Stimulated activated CD4-positive, alpha-beta T cell treated with anti-CD3 and anti-CD28 coated beads, Interleukin-2, amount 100 ng/mL, for 48 hours (primary cell): ENCODE measurements around the gene NECAB2.

ENCODE experiments used
- DNase-seq, 2 donors: peaks; one replicate each; pipeline ENCODE4 v3.0.0-alpha.2; 2020

NECAB2 gene

GRCh38 chr16:83967838-83968305 is at the start of gene NECAB2:
NECAB2 (plus strand) TSS chr16:83968244; CDS start chr16:83968649, 405 bp downstream.
- peak; percentile 10 to 27 for DNase-seq

GRCh38 chr16:83920894-83921491 is 47.1 kb upstream of the NECAB2 start:
- DNase-seq: no peak

GRCh38 chr16:83923581-83924365 is 44.3 kb upstream of the NECAB2 start:
- no peak for DNase-seq

GRCh38 chr16:83924686-83925085 is 43.4 kb upstream of the NECAB2 start:
- no peak for DNase-seq

DNA sequence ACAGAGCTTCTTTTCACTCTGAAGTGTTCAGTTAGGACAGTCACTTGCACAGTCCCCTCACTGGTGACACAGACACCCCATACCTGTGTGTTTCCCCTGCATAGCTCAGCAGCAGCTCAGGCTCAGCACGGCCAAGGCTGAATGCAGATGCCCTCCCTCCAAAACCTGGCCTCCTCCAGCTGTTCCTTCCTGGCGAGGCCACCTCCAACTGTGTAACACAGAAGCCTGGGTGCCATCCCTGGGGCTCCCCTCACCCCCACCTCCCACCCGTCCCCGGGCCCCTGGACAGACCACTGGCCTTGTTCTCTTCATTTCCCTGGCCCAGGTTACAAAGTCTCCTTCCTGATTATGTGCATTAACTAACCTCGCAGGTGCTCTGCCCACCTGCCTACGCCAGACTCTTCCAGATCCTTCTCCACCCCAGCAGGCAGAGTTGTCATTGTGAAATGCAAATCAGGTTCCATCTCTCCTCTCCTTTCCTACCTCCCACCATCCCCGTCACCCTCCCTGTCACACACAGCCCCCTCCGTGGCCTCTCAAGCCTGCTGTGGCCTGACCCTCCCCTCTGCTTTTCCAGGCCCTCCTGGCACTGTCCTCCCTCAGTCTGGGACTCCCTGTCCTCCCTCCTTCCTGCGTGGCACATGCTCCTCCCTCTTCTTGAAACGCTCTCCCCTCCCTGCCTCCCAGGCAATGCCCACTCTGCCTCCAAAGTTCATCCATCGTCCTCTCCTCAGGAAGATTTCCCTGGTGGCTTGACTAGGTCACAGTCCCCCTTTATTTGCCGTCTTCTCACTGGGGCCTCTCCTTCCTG is 42.7 kb upstream of the NECAB2 start:
- DNase-seq: no peak

GRCh38 chr16:83925957-83926725 is 41.9 kb upstream of the NECAB2 start:
- DNase-seq: no peak

- peak; percentile 64 to 76 for DNase-seq
These were observed 41.2 kb upstream of the NECAB2 start for GRCh38 chr16:83926726-83927397.

GRCh38 chr16:83928341-83929055 is 39.5 kb upstream of the NECAB2 start:
- DNase-seq: no peak

- DNase-seq: no peak
These were observed 38.1 kb upstream of the NECAB2 start for GRCh38 chr16:83929811-83930555.

GRCh38 chr16:83930730-83931500 is 37.1 kb upstream of the NECAB2 start:
- no peak for DNase-seq

GRCh38 chr16:83931556-83931955 is 36.5 kb upstream of the NECAB2 start:
- no peak for DNase-seq

DNA sequence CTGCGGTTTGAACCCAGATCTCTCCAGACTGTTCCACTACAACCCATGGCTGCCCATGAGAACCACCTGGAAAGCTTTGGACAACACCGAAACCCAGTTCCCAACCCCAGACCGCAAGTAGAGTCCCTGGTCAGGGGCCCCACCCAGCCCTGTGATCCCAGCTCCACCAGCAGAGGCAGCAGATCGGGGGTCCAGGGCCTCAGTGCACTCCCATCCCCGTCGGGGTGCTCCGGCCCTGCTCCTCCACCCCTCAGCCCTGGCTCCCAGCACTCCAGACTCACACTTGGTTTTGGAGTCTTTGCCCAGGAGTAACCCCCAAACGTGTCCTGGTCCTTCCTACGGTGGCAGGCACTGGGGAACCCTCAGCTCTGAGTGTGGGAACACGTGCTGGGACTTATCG is 35.7 kb upstream of the NECAB2 start:
- no peak for DNase-seq

GRCh38 chr16:83932955-83933673 is 34.9 kb upstream of the NECAB2 start:
- DNase-seq: no peak

DNA sequence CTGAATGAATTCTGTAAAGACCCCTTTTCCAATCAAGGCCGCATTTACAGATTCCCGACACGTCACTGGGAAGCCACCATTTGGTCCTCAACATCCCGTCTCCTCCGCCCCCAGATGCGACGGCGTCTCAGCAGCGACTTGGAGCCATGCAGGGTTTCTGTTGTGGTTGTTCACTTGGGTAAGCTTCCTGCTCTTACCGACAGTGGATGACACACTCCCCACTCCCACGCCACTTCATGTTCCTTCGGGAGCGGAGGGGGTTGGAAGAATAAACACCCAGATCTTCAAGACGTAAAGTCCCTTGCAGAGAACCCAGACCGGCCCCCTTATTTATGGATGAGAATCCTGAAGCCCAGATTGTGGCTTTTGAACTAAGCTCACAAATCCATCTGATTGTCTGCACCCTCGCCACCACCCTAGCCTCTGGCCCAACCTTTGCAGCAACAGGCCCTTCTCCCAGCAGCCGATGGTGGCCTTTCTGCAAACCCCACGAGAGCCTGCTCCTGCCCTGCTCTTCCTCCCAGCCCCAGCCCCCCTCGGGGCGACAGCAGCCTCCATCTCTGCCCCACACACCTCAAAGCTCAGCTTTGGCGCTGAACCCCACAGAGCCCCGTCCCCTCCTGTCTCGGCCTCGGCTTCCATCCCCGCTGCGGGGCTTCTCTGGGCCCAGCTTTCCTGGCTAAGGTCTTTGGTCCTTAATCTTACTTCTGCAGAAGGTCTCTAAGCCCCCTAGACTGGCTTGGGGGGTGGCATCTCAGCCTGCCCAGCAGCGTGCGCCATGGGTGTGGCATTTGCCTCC is 34.0 kb upstream of the NECAB2 start:
- DNase-seq: no peak

DNA sequence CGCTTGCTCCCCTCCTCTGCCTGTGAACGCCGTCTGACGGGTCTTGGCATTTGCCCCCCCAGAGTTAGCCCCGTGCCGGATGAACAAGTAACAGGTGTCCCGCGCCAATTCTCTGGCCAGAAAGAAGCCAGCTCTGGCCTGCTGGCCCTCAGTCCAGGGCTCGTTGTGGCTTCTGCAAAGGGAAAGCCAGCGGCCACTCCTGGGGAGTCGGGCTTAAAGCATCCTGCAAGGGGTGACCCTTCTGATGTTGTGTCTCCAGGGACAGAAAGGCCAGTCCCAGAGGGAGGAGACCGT is 33.4 kb upstream of the NECAB2 start:
- no peak for DNase-seq

DNA sequence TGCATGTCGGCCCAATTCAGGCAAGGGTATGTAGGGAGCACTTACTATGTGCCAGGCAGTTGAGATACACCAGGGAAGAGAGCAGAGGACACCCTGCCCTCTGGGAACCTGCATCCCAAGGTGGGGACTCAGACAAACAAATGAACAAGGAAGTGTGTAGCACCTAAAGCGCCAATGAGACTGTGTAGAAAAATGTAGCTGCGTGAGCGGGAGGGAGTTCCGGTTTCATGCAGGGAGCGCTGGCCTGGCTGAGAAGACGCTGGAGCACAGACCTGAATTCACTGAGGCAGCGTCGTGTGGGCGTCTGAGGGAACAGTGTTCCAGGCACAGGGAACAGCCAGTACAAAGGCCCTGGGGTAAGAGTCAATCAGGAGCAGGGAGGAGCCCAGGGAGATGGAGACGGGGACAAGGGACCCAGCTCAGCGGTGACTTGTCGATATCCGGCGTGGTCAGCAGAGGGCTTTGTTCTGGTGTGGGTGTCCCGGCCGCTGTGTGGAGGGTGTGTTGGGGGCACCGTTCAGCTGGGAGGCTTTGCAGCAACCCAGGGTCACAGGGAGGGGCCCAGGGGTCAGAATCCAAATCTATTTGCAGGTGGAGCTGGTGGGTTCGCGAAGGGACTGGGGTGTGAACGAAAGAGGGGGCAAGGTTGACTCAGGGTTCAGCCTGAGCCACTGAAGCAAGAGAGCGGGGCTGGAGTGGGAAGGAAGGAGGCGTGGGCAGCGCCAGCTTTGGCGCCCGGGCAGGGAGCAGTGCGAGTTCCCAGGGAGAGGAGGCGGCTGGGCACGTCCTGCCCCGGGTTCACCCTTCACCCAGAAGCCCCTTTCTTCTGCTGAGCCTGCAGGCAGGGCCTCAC is 32.8 kb upstream of the NECAB2 start:
- no peak for DNase-seq

DNA sequence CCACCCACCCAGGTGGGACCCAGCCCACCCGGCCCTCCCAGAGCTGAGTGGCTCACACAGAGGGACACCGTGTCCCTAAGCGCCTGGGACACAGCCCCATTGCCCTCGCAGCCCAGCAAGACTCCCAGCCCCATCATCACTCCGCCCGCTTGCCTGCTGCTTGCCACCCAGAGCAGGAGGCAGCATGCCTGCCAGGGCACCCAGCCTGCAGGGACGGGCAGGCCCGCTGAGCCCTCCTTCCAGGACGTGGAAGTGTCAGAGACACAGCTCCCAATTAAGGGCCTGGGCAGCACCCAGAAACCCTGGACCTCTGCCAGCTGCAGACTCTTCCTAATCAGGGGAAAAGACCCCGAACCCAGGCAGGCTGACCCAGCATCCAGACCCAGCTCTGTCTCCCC is 32.2 kb upstream of the NECAB2 start:
- no peak for DNase-seq
